Stomach (tissue), 4 donors: Measurements from ENCODE around the gene PHLDA1.

Experiments
- POLR2AphosphoS5 ChIP-seq, 3 donors: sonication (generic); formaldehyde crosslinking; IDR thresholded peaks; one replicate each; pipeline ENCODE4 v1.6.1; 2016; ENCODE audit warnings: antibody characterized with exemption in 3 of 3
- TF ChIP-seq, protein P1 (sequence below), 7 experiments: fragments of 450-650 bp in 4 of 7; fragments of 200-600 bp in 3 of 7; sonication (generic) in 3 of 7; IDR thresholded peaks; one replicate each; pipeline ENCODE4 v1.5.1; 2016 to 2019; ENCODE audit warnings: antibody characterized with exemption in 7 of 7, control low read depth in 2 of 7, mild to moderate bottlenecking in 1 of 7

DNA sequence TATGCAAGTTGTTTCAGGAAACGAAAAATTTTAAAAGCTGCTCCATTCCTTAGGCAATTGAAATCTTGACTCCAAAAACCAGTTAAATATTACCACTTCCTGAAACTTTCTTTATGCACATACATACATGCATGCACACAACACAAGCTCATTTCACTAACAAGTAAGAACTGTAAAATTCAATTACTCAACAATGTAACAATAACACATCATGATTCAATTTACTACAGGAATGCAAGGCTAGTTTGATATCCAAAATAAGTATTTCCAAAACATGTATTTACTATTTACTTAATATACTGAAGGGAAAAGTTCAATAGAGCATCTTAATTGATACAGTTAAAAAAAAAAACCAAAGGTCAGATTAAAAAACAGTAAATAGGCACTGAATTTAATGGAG, 33.3 kb upstream of the PHLDA1 start:
- TF ChIP-seq, protein P1, sequence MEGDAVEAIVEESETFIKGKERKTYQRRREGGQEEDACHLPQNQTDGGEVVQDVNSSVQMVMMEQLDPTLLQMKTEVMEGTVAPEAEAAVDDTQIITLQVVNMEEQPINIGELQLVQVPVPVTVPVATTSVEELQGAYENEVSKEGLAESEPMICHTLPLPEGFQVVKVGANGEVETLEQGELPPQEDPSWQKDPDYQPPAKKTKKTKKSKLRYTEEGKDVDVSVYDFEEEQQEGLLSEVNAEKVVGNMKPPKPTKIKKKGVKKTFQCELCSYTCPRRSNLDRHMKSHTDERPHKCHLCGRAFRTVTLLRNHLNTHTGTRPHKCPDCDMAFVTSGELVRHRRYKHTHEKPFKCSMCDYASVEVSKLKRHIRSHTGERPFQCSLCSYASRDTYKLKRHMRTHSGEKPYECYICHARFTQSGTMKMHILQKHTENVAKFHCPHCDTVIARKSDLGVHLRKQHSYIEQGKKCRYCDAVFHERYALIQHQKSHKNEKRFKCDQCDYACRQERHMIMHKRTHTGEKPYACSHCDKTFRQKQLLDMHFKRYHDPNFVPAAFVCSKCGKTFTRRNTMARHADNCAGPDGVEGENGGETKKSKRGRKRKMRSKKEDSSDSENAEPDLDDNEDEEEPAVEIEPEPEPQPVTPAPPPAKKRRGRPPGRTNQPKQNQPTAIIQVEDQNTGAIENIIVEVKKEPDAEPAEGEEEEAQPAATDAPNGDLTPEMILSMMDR (IDR thresholded peaks at IDR 0.05) = no peak
- no peak for TF ChIP-seq POLR2AphosphoS5 (IDR thresholded peaks at IDR 0.05)
